Gastrocnemius medialis (tissue), 4 donors: Measurements from ENCODE around the gene HYAL2.
A peak's percentile ranks its signal among the peaks of the same experiment; 100 is the strongest.

Experiments
- CTCF ChIP-seq, 5 experiments: fragments of 450-650 bp in 3 of 5; fragments of 200-600 bp in 2 of 5; sonication (generic) in 2 of 5; IDR thresholded peaks in 4 of 5; conservative IDR thresholded peaks in 1 of 5; 1 replicate in 4 of 5; 2 replicates in 1 of 5; pipeline ENCODE4 v1.5.1; 2016 to 2019; ENCODE audit warnings: antibody characterized with exemption in 5 of 5, mild to moderate bottlenecking in 3 of 5, moderate library complexity in 3 of 5
- POLR2A ChIP-seq, 2 donors: fragments of 450-650 bp; IDR thresholded peaks; one replicate each; pipeline ENCODE4 v1.6.1; 2017; ENCODE audit warnings: antibody characterized with exemption in 2 of 2, mild to moderate bottlenecking in 2 of 2, moderate library complexity in 2 of 2

GRCh38 chr3:50298836-50299637 is 23.5 kb downstream of the HYAL2 start, which contains the start of the genes HYAL3 and NAA80:
- peak; percentile 94 to 96 for TF ChIP-seq POLR2A (IDR thresholded peaks at IDR 0.05)
- peak; percentile 43 to 62 (median 51) for TF ChIP-seq CTCF (IDR thresholded peaks at IDR 0.05 in 4 of 5, conservative IDR thresholded peaks at IDR 0.05 in 1 of 5)
